Upper lobe of right lung (tissue), 1 donor: ENCODE measurements around the gene ZNF385B. TPM values are rescaled to one million over a fixed set of nuclear protein-coding genes. Genes with fewer than 3 reads are reported as not detected.

Source experiments
- ATAC-seq: fragments of 200-7000 bp; cut with Tn5 transposase; one replicate; pipeline ENCODE4 v1.9.1; 2020; ENCODE audit warnings: mild to moderate bottlenecking, moderate library complexity
- DNase-seq: peaks from one replicate; pipeline ENCODE4 v3.0.0-alpha.2; 2020
- H3K27ac ChIP-seq: fragments of 200-600 bp; one replicate; pipeline ENCODE4 v1.8.0; 2022
- H3K27me3 ChIP-seq: fragments of 200-600 bp; one replicate; pipeline ENCODE4 v1.8.0; 2022; ENCODE audit warnings: mild to moderate bottlenecking
- H3K36me3 ChIP-seq: fragments of 200-600 bp; one replicate; pipeline ENCODE4 v1.8.0; 2022
- H3K4me1 ChIP-seq: fragments of 200-600 bp; one replicate; pipeline ENCODE4 v1.8.0; 2022
- H3K4me3 ChIP-seq: fragments of 200-600 bp; one replicate; pipeline ENCODE4 v1.8.0; 2022; ENCODE audit warnings: mild to moderate bottlenecking
- H3K9me3 ChIP-seq: fragments of 200-600 bp; one replicate; pipeline ENCODE4 v1.8.0; 2022
- CTCF ChIP-seq: fragments of 200-600 bp; IDR thresholded peaks from one replicate; pipeline ENCODE4 v1.8.0; 2022; ENCODE audit warnings: antibody characterized with exemption
- intact Hi-C: fragments of 100-400 bp; cut with DNase I; formaldehyde crosslinking; loops from one replicate; pipeline ENCODE4 v1.11.0; 2022
- total RNA-seq: library from RNA; stranded (reverse); fragmentation: NEBNext Ultra II Directional; extraction: Animal tissue kit (Norgen Biotek cat#: 25700); gene quantifications from one replicate; pipeline ENCODE4 v1.2.1, GENCODE V29; 2021
- donor health status: DM: no; HTN: yes; CAD: no; lungs with severe emphysema.

ZNF385B gene
- total RNA-seq, 1 donor from 2014 or later: 62.3 TPM

- DNase-seq (no peak), ATAC-seq (peak; percentile 42)
- no peak overlapping the region for H3K4me3 ChIP-seq
- H3K27ac ChIP-seq: no peak overlapping the region
- H3K36me3 ChIP-seq: no peaks in the 10 kb centered on the region
- TF ChIP-seq CTCF: no peak
- H3K27me3 ChIP-seq: no peaks in the 10 kb centered on the region
- H3K4me1 ChIP-seq: peaks cover 8% of the 10 kb centered on the region
- H3K9me3 ChIP-seq: no peaks in the 10 kb centered on the region
- intact Hi-C loops: no loop called here
These were observed 280.9 kb downstream of the ZNF385B start for GRCh38 chr2:179580378-179581146.

- TF ChIP-seq CTCF: no peak
- Histone ChIP-seq H3K36me3 (no peaks in the 10 kb centered on the region), H3K4me1 (peaks cover 8% of the 10 kb centered on the region), H3K27ac (no peak overlapping the region), H3K27me3 (no peaks in the 10 kb centered on the region), H3K9me3 (no peaks in the 10 kb centered on the region), H3K4me3 (no peak overlapping the region)
- DNase-seq: no peak
- ATAC-seq: peak; percentile 38
- intact Hi-C loops: no loop called here
These were observed 281.6 kb downstream of the ZNF385B start for GRCh38 chr2:179579800-179580199.

GRCh38 chr2:179578171-179578916 lies 283.1 kb downstream of the ZNF385B start:
- Histone ChIP-seq H3K27me3 (no peaks in the 10 kb centered on the region), H3K36me3 (no peaks in the 10 kb centered on the region), H3K4me3 (no peak overlapping the region), H3K9me3 (no peaks in the 10 kb centered on the region), H3K27ac (no peak overlapping the region), H3K4me1 (peaks cover 8% of the 10 kb centered on the region)
- DNase-seq (no peak), ATAC-seq (no peak)
- intact Hi-C loops: no loop called here
- TF ChIP-seq CTCF: no peak

- no peak overlapping the region for H3K27ac ChIP-seq
- intact Hi-C loops: no loop called here
- no peak overlapping the region for H3K4me3 ChIP-seq
- no peak for ATAC-seq
- H3K36me3 ChIP-seq: no peaks in the 10 kb centered on the region
- TF ChIP-seq CTCF: no peak
- H3K4me1 ChIP-seq: peaks cover 5% of the 10 kb centered on the region
- DNase-seq: no peak
- no peaks in the 10 kb centered on the region for H3K9me3 ChIP-seq
- no peaks in the 10 kb centered on the region for H3K27me3 ChIP-seq
These were observed 287.3 kb downstream of the ZNF385B start for GRCh38 chr2:179574061-179574519.

GRCh38 chr2:179572544-179572943 lies 288.9 kb downstream of the ZNF385B start:
- intact Hi-C loops: no loop called here
- H3K27ac ChIP-seq: no peak overlapping the region
- ATAC-seq (no peak), DNase-seq (no peak)
- no peaks in the 10 kb centered on the region for H3K27me3 ChIP-seq
- TF ChIP-seq CTCF: no peak
- H3K4me1 ChIP-seq: no peaks in the 10 kb centered on the region
- no peaks in the 10 kb centered on the region for H3K36me3 ChIP-seq
- no peaks in the 10 kb centered on the region for H3K9me3 ChIP-seq
- no peak overlapping the region for H3K4me3 ChIP-seq
